Placental epithelial cell (primary cell): ENCODE results near the gene NPLOC4. TPM values are rescaled to one million over a fixed set of nuclear protein-coding genes. Genes with fewer than 3 reads are reported as not detected.

Experiments
- small RNA-seq: library from RNA; depleted of rRNA; stranded (forward); fragments of <200 nt; gene quantifications from one replicate; pipeline ENCODE3, GENCODE V24; 2012
- total RNA-seq: library from RNA; depleted of rRNA; stranded (reverse); fragments of >200 nt; gene quantifications from 2 replicates; pipeline ENCODE4 v1.2.3, GENCODE V29; 2012

NPLOC4 gene
- total RNA-seq, result 59.7 and 70.8 TPM in 2 replicates

DNA sequence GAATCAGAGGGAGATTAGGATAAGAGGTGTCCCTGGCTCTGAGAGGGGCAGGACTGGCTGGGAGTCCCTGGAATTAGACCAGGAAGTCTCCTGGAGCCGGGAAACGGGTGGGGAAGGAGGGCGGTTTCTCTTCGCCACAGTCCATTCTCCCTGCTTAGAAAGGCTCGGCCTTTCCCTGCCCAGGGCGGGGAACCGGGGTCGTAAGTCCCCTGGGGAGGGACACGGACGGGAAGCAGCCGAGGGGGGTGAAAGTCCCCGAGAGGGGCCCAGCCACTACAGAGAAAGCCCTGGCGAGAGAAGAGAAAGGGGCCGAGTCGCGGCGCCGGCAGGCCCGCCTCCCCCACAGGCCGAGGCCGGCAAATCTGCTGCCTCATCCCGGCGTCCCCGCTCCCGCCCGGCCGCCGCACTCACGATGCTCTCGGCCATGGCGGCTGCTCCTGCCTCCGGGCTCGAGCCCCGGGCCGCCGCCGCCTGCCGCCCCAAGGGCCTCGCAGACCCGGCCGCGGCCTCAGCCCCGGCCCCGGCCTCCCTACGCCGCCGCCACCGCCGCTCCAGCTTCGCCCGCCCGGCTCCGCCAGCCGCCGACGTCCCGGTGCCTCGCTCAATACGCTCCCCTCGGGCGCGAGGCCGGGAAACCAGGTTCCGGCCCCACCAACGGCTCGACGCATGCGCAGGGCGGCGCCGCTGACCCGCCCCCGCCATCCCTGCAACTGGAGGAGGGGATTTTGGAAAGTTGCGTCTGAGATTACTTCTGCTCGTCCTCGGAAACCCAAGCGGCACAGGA lies at the start of gene NPLOC4, which contains the start of gene TSPAN10:
NPLOC4 (minus strand) TSS at position 608 of the 784 bp plus-strand sequence; CDS start at position 426, 182 bp downstream.
TSPAN10 (plus strand) TSS at position 692 of the 784 bp plus-strand sequence. CDS start 5,217 bp downstream, outside the sequence.

GRCh38 chr17:81683584-81684441 lies 46.9 kb upstream of the NPLOC4 start, which contains the start of the genes ARL16 and HGS:
Gene ARL16, minus strand, starts transcription at chr17:81683797. Its CDS starts 44 bp downstream, at chr17:81683753.
Gene HGS, plus strand, starts transcription at chr17:81684011. Its CDS starts 56 bp downstream, at chr17:81684067.

GRCh38 chr17:81666342-81667191 lies 29.7 kb upstream of the NPLOC4 start, which contains the start of the genes CCDC137 and OXLD1:
Gene CCDC137, plus strand, starts transcription at chr17:81666737. Its CDS starts 30 bp downstream, at chr17:81666767.
Gene OXLD1, minus strand, starts transcription at chr17:81666605. Its CDS starts 28 bp downstream, at chr17:81666577.

GRCh38 chr17:81656118-81656743 lies 19.3 kb upstream of the NPLOC4 start, which contains the start of gene PDE6G:
Gene PDE6G, minus strand, starts transcription at chr17:81656542. Its CDS starts 3,237 bp downstream, at chr17:81653305.

DNA sequence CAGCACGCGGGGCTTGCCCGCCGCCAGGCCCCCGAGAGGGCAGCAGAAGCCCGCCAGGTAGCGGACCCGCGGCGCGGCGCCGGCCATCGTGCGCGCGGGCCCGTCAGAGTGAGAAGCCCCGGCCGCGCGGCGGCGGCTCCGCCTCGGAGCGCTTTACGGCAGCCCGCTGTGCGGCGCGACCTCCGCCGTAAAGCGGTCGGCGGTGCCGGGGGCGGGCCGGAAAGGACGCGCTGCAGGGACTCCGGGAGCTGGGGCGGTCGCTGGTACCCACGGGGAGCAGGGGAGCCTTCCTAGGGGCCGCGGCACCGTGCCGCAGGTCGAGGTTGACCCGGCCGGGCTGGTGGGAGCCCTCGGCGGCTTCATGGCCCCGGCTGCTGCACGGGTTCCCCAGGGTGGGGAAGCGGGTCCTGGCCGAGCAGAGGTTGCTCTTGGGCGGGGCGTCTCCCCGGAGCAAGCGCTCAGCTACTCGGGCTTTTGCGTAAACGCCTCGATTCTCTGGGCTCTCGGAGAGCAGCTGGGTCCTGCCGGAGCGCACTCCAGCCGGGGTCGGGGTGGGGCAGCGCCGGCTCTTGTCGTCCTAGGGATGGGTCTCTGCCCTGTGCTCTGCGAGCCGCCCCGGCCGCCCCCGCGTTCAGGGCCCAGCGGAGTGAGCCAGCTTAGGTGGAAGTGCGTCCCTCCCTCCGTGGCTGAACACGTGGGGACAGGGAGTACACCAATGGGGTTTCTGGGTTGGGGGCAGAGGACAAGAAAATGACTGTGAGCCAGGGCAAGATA lies 84.5 kb downstream of the NPLOC4 start, which contains the start of gene FAAP100:
FAAP100 (minus strand) TSS at position 110 of the 774 bp plus-strand sequence; CDS start at position 87, 23 bp downstream.

DNA sequence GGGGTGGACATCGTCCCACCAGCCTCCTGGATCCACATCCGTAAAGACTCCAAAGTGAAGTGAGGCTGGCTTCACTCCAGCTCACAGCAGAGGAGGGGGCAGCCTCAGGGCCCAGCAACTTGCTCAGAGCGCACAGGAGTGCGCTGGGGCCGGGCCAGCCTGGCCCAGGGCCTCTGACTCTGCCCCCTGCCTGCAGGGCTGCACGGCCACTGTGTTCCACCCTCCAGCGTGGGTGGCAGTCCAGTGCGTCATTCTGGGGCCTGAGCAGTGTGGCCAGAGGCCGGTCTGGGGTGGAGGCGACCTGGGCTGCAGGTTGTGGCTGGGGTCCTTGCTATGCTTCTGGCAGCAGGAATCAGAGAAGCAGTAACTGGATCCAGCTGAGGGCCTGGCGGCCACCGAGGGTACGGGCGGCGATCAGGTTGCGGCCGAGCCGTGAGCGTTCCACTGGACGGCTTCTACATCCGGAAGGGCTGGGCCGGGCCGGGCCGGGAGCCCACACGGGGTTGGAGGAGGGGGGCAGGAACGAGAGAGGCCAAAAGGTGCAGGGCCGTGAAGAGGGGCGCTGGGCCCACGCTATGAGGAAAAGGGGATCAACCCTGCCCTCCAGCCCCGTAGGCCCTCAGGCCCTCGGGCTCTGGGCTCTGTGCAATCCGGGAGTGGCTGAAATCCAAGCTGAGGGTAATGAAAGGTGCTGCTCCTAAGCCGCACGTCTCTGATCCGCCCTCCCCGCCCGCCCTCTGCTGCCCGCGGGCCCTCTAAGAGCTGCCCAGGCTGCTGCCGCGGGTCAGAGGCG lies 109.1 kb downstream of the NPLOC4 start, which contains the start of gene FSCN2:
FSCN2 (plus strand) TSS at position 787 of the 793 bp plus-strand sequence. CDS start 155 bp downstream, outside the sequence.

GRCh38 chr17:81512562-81513371 lies 124.1 kb downstream of the NPLOC4 start, which contains the start of gene ACTG1:
Gene ACTG1, minus strand, starts transcription at chr17:81512799. Its CDS starts 445 bp downstream, at chr17:81512354.

Small RNA genes lying within 50 kb of the gene (small RNA-seq; reads per million reads assigned to genes)
- not detected for gene RF00019

Other genes starting within 250 kb of the NPLOC4 start
- 5.6 and 7.1 TPM in 2 replicates for gene BAHCC1, start 241.7 kb downstream of the NPLOC4 start, total RNA-seq
- 3,259 and 11,087 TPM in 2 replicates for gene ACTG1, start 124.3 kb downstream of the NPLOC4 start, total RNA-seq
- gene FSCN2, start 108.7 kb downstream of the NPLOC4 start, total RNA-seq, result 1.1 and 3.5 TPM in 2 replicates
- gene FAAP100, start 84.8 kb downstream of the NPLOC4 start, total RNA-seq, result 36.1 and 44.8 TPM in 2 replicates
- 2.0 and 3.9 TPM in 2 replicates for gene TSPAN10, start 84 bp upstream of the NPLOC4 start, total RNA-seq
- gene PDE6G, start 19.4 kb upstream of the NPLOC4 start, total RNA-seq, result 0.43 TPM in 1 of 2 replicates, not detected in the other
- gene OXLD1, start 29.5 kb upstream of the NPLOC4 start, total RNA-seq, result 31.8 and 32.1 TPM in 2 replicates
- gene CCDC137, start 29.6 kb upstream of the NPLOC4 start, total RNA-seq, result 3.7 and 6.3 TPM in 2 replicates
- gene ARL16, start 46.7 kb upstream of the NPLOC4 start, total RNA-seq, result 21.2 and 24.9 TPM in 2 replicates
- 86.4 and 103 TPM in 2 replicates for gene HGS, start 46.9 kb upstream of the NPLOC4 start, total RNA-seq
- 4.7 and 11.4 TPM in 2 replicates for gene MRPL12, start 66.3 kb upstream of the NPLOC4 start, total RNA-seq
- 9.4 and 19.5 TPM in 2 replicates for gene SLC25A10, start 75.2 kb upstream of the NPLOC4 start, total RNA-seq
- gene GCGR, start 167.0 kb upstream of the NPLOC4 start, total RNA-seq, result not detected in 2 replicates
- gene MCRIP1, start 196.2 kb upstream of the NPLOC4 start, total RNA-seq, result 66.7 and 93.8 TPM in 2 replicates
- gene PPP1R27, start 197.9 kb upstream of the NPLOC4 start, total RNA-seq, result not detected in 2 replicates
- 1,203 and 2,037 TPM in 2 replicates for gene P4HB, start 223.4 kb upstream of the NPLOC4 start, total RNA-seq
- gene ARHGDIA, start 234.2 kb upstream of the NPLOC4 start, total RNA-seq, result 82.1 and 158 TPM in 2 replicates